ENCODE measurements around the gene PSMG3.
A peak's percentile ranks its signal among the peaks of the same experiment; 100 is the strongest.

The PSMG3 gene

GRCh38 chr7:1567896-1568510 lies 1.8 kb downstream of the PSMG3 start:
- Histone ChIP-seq H3K27ac (ENCODE audit: extremely low read depth, low read depth, low read length) (no peak overlapping the region; the same call in 1 of the 2 replicates), H3K9me3 (ENCODE audit: control insufficient read depth, insufficient read depth, low read depth, low read length) (no peaks in the 10 kb centered on the region), H3K36me3 (ENCODE audit: control insufficient read depth in 2 of 2, insufficient read depth in 1 of 2, low read length in 2 of 2) (peaks cover 10 to 23% of the 10 kb centered on the region in 2 experiments; a peak in 2 of 3 replicates), H3K4me1 (ENCODE audit: control insufficient read depth, insufficient read depth, low read length) (peaks cover 10% of the 10 kb centered on the region; the same call in 1 of the 2 replicates), H3K4me3 (ENCODE audit: low read depth, low read length) (no peak overlapping the region)
- ChIA-PET CTCF (interaction anchor here (1.2 to 1.6 kb wide), 2 partner anchors 12 to 34 kb away, joined by 3 to 7 read pairs; partner anchors contain the start of gene TMEM184A), POLR2A (no interaction called here)
- TF ChIP-seq PRDM4 (tag by site-specific recombination; IDR thresholded peaks at IDR 0.05): peak; percentile 32; the same call in 1 of the 2 replicates
- 0 out of 2 replicates have a peak, but pooled peaks have one; percentile 29 for TF ChIP-seq ZNF184 (tag by site-specific recombination; IDR thresholded peaks at IDR 0.05)
- no peak for TF ChIP-seq ZNF629 (tag by site-specific recombination; IDR thresholded peaks at IDR 0.05)
- TF ChIP-seq ZNF341 (tag by site-specific recombination; IDR thresholded peaks at IDR 0.05; ENCODE audit: low read depth): peak; percentile 79
- peak; percentile 88 for TF ChIP-seq ZNF677 (tag by site-specific recombination; IDR thresholded peaks at IDR 0.05)
- TF ChIP-seq ZBTB26 (tag by site-specific recombination; optimal IDR thresholded peaks at IDR 0.05): peak; percentile 2
- no peak for TF ChIP-seq ZNF433 (tag by site-specific recombination; IDR thresholded peaks at IDR 0.05; ENCODE audit: low read depth)

- Histone ChIP-seq H3K9me3 (ENCODE audit: control insufficient read depth, insufficient read depth, low read depth, low read length) (no peaks in the 10 kb centered on the region), H3K4me1 (ENCODE audit: control insufficient read depth, insufficient read depth, low read length) (peaks cover 10% of the 10 kb centered on the region; the same call in 1 of the 2 replicates), H3K36me3 (ENCODE audit: control insufficient read depth in 2 of 2, insufficient read depth in 1 of 2, low read length in 2 of 2) (peaks cover 10 to 23% of the 10 kb centered on the region in 2 experiments; a peak in 2 of 3 replicates), H3K4me3 (ENCODE audit: low read depth, low read length) (no peak overlapping the region), H3K27ac (ENCODE audit: extremely low read depth, low read depth, low read length) (0 out of 2 replicates have a peak overlapping the region, but pooled peaks have one; percentile 39)
- ChIA-PET POLR2A (no interaction called here), CTCF (interaction anchor here (0.6 kb wide), 1 partner anchor 481 kb away, joined by 3 read pairs; no protein-coding TSS in a partner anchor)
- peak; percentile 13; the same call in 1 of the 2 replicates for TF ChIP-seq PATZ1 (tag by site-specific recombination; IDR thresholded peaks at IDR 0.05)
- TF ChIP-seq ZNF654 (tag by site-specific recombination; IDR thresholded peaks at IDR 0.05; ENCODE audit: low read depth): no peak
- TF ChIP-seq, protein P1, sequence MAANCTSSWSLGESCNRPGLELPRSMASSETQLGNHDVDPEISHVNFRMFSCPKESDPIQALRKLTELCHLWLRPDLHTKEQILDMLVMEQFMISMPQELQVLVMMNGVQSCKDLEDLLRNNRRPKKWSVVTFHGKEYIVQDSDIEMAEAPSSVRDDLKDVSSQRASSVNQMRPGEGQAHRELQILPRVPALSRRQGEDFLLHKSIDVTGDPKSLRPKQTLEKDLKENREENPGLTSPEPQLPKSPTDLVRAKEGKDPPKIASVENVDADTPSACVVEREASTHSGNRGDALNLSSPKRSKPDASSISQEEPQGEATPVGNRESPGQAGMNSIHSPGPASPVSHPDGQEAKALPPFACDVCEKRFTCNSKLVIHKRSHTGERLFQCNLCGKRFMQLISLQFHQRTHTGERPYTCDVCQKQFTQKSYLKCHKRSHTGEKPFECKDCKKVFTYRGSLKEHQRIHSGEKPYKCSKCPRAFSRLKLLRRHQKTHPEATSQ (tag by site-specific recombination; IDR thresholded peaks at IDR 0.05): no peak
- no peak for TF ChIP-seq PRDM6 (tag by site-specific recombination; IDR thresholded peaks at IDR 0.05)
- TF ChIP-seq ZNF223 (tag by site-specific recombination; IDR thresholded peaks at IDR 0.05): no peak
- TF ChIP-seq, protein P2, sequence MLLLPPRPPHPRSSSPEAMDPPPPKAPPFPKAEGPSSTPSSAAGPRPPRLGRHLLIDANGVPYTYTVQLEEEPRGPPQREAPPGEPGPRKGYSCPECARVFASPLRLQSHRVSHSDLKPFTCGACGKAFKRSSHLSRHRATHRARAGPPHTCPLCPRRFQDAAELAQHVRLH (tag by site-specific recombination; IDR thresholded peaks at IDR 0.05): no peak
- no peak for TF ChIP-seq ZNF221 (tag by site-specific recombination; IDR thresholded peaks at IDR 0.05; ENCODE audit: borderline replicate concordance)
- TF ChIP-seq ZNF701 (tag by site-specific recombination; IDR thresholded peaks at IDR 0.05): no peak
- peak; percentile 24; the same call in 1 of the 2 replicates for TF ChIP-seq ZFHX2 (tag by site-specific recombination; conservative IDR thresholded peaks at IDR 0.05)
- TF ChIP-seq ZXDB (tag by site-specific recombination; IDR thresholded peaks at IDR 0.05): no peak
- TF ChIP-seq, protein P3, sequence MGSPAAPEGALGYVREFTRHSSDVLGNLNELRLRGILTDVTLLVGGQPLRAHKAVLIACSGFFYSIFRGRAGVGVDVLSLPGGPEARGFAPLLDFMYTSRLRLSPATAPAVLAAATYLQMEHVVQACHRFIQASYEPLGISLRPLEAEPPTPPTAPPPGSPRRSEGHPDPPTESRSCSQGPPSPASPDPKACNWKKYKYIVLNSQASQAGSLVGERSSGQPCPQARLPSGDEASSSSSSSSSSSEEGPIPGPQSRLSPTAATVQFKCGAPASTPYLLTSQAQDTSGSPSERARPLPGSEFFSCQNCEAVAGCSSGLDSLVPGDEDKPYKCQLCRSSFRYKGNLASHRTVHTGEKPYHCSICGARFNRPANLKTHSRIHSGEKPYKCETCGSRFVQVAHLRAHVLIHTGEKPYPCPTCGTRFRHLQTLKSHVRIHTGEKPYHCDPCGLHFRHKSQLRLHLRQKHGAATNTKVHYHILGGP (tag by site-specific recombination; IDR thresholded peaks at IDR 0.05): no peak
- TF ChIP-seq ZBTB21 (tag by site-specific recombination; IDR thresholded peaks at IDR 0.05): no peak
- TF ChIP-seq ZEB2 (tag by site-specific recombination; IDR thresholded peaks at IDR 0.05): peak; percentile 19; the same call in 1 of the 2 replicates
Measured at GRCh38 chr7:1567049-1567771, 2.6 kb downstream of the PSMG3 start.

Measured in HEK293 (cell line).